Left ventricle myocardium inferior (tissue), 1 donor: ENCODE data around the gene CDH1. TPM values are rescaled to one million over a fixed set of nuclear protein-coding genes. Genes with fewer than 3 reads are reported as not detected.

Source experiments
- DNase-seq: peaks from one replicate; pipeline ENCODE4 v3.0.0-alpha.2; 2020
- H3K27ac ChIP-seq: fragments of 200-600 bp; replicated peaks from 2 replicates; pipeline ENCODE4 v1.8.0; 2021
- H3K27me3 ChIP-seq: fragments of 200-600 bp; 2 replicates; pipeline ENCODE4 v1.8.0; 2021; ENCODE audit warnings: low read depth
- H3K36me3 ChIP-seq: fragments of 200-600 bp; 2 replicates; pipeline ENCODE4 v1.8.0; 2021
- H3K4me1 ChIP-seq: fragments of 200-600 bp; 2 replicates; pipeline ENCODE4 v1.8.0; 2021
- H3K4me3 ChIP-seq: fragments of 200-600 bp; 2 replicates; pipeline ENCODE4 v1.8.0; 2021; ENCODE audit warnings: mild to moderate bottlenecking, moderate library complexity
- H3K9me3 ChIP-seq: fragments of 200-600 bp; replicated peaks from 2 replicates; pipeline ENCODE4 v1.8.0; 2021
- intact Hi-C: fragments of 100-400 bp; cut with micrococcal nuclease; formaldehyde crosslinking; loops from one replicate; pipeline ENCODE4 v1.11.0; 2022
- total RNA-seq: library from RNA; stranded (reverse); fragmentation: NEBNext Ultra II Directional; extraction: Animal tissue kit (Norgen Biotek cat#: 25700); gene quantifications from one replicate; pipeline ENCODE4 v1.2.1, GENCODE V29; 2021
- TF ChIP-seq, protein P1 (sequence below): fragments of 200-600 bp; IDR thresholded peaks from 2 replicates; pipeline ENCODE4 v1.8.0; 2021; ENCODE audit warnings: antibody characterized with exemption, mild to moderate bottlenecking, borderline replicate concordance
- donor health status: DM: no; HTN: yes; CAD: no; lungs with severe emphysema.

Gene CDH1
- total RNA-seq, 1 donor from 2014 or later, result 0.11 TPM

DNA sequence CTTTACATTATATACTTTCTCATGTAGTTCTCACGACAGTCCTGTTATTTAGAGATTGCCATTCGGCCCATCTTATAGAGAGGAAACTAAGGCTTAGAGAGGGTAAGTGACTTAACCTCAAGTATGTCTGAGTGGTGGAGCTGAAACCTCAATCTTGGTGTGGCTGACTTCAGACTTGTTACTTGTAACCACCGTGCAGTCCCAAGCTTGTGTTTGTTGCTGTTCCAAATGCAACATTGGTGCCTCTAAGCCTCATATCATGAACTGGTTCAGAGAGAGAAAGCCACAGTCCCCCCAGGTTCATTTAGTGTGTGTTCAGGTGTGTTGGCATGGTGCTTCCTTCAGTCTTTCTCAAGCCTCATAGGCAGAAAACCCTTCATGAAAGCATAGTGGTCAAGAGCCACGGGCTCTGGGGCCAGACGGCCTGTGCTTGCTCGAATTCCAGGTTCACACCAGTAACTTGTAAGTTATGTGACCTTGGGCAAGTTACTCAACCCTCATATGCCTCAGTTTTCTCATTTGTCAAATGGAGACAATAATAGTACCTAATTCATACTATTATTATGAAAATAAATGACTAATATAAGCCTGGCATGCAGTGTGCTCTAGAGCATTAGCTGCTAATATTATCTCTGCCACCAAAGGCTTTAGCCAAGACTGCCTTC is 39.9 kb downstream of the CDH1 start:
- Histone ChIP-seq H3K4me1 (no peaks in the 10 kb centered on the region), H3K4me3 (no peak overlapping the region), H3K27me3 (peaks cover 32% of the 10 kb centered on the region), H3K27ac (no peak overlapping the region), H3K9me3 (no peaks in the 10 kb centered on the region), H3K36me3 (no peaks in the 10 kb centered on the region)
- no peak for DNase-seq
- TF ChIP-seq, protein P1, sequence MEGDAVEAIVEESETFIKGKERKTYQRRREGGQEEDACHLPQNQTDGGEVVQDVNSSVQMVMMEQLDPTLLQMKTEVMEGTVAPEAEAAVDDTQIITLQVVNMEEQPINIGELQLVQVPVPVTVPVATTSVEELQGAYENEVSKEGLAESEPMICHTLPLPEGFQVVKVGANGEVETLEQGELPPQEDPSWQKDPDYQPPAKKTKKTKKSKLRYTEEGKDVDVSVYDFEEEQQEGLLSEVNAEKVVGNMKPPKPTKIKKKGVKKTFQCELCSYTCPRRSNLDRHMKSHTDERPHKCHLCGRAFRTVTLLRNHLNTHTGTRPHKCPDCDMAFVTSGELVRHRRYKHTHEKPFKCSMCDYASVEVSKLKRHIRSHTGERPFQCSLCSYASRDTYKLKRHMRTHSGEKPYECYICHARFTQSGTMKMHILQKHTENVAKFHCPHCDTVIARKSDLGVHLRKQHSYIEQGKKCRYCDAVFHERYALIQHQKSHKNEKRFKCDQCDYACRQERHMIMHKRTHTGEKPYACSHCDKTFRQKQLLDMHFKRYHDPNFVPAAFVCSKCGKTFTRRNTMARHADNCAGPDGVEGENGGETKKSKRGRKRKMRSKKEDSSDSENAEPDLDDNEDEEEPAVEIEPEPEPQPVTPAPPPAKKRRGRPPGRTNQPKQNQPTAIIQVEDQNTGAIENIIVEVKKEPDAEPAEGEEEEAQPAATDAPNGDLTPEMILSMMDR, result no peak
- intact Hi-C loops, result no loop called here

DNA sequence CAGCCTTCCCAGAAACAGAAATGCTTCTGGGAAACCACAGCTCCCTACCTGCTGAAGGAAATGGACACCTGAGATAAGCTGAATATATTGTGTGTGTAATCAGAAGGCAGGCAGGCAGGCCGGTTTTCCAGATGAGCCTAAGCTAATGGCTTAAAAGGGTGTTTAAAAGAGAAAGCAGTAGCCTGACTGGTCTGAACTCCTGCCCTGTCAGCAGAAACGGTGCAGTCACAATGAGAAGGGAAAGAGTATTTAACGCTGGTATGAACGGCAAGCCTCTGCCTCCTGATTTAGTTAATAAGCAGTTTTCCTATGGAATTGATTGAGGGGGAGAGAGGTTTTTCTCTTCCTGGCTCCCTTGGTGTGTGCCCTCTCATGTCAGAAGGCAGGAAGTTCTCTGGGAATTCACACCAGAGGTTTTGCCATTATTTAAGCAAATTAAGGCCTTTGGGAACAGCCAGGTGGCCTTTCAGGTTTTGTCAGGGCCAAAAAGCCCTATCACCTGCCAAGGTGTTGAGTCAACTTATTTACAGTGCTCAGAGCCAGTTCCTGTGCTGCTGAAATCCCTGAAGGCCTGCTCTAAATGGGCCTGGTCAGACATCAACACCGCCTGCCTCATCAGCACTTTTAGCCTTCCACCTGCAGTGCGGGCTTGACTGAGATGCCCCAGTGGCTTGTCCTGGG is 41.6 kb downstream of the CDH1 start:
- TF ChIP-seq, protein P1, result no peak
- peaks cover 26% of the 10 kb centered on the region for H3K27me3 ChIP-seq
- H3K27ac ChIP-seq, result no peak overlapping the region
- H3K4me1 ChIP-seq, result no peaks in the 10 kb centered on the region
- no peak for DNase-seq
- intact Hi-C loops, result no loop called here
- H3K4me3 ChIP-seq, result no peak overlapping the region
- no peaks in the 10 kb centered on the region for H3K9me3 ChIP-seq
- H3K36me3 ChIP-seq, result no peaks in the 10 kb centered on the region

DNA sequence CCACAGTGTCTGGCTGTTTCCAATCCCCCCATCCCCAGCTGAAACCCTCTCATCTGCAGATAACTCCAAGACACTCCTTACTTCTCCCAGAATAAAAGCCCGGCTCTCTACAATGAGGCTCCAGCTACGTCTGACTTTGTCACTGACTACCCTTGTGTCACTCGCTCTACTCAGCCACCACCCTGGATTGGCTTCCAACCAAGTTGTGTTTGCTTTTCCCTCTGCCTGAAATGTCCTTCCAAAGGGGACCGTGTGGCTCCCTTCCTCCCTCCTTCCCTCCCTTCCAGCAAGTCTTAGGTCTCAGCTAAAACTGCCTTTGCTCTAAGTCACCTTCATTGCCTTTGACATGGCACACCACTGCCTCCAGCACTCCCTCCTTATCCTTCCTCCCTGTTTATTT is 42.8 kb downstream of the CDH1 start:
- Histone ChIP-seq H3K27ac (no peak overlapping the region), H3K4me3 (no peak overlapping the region), H3K4me1 (no peaks in the 10 kb centered on the region), H3K36me3 (no peaks in the 10 kb centered on the region), H3K27me3 (peaks cover 31% of the 10 kb centered on the region), H3K9me3 (no peaks in the 10 kb centered on the region)
- DNase-seq, result no peak
- TF ChIP-seq, protein P1, result no peak
- intact Hi-C loops, result no loop called here

DNA sequence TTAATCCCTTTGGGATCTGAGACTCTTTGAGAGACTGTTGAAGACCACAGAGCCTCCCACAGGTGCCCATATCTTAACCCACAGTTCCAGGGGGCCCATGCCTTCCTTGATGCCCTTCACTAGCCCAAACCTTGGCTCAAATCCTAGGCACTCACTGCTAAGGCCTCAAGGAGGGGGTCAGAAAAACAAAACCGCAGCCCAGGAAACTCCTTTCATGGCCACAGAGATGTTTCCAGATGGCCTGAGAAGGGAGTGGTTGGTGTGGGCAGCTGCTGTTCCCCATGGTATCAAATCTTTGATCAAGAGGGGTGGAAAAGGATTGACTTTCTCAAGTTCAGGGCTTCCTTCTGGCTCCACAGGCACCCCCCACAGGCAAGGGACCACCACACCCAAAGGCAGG is 44.7 kb downstream of the CDH1 start:
- no peak for DNase-seq
- Histone ChIP-seq H3K4me1 (no peaks in the 10 kb centered on the region), H3K4me3 (no peak overlapping the region), H3K36me3 (no peaks in the 10 kb centered on the region), H3K9me3 (no peaks in the 10 kb centered on the region), H3K27ac (no peak overlapping the region), H3K27me3 (peaks cover 46% of the 10 kb centered on the region)
- intact Hi-C loops, result no loop called here
- TF ChIP-seq, protein P1, result no peak

DNA sequence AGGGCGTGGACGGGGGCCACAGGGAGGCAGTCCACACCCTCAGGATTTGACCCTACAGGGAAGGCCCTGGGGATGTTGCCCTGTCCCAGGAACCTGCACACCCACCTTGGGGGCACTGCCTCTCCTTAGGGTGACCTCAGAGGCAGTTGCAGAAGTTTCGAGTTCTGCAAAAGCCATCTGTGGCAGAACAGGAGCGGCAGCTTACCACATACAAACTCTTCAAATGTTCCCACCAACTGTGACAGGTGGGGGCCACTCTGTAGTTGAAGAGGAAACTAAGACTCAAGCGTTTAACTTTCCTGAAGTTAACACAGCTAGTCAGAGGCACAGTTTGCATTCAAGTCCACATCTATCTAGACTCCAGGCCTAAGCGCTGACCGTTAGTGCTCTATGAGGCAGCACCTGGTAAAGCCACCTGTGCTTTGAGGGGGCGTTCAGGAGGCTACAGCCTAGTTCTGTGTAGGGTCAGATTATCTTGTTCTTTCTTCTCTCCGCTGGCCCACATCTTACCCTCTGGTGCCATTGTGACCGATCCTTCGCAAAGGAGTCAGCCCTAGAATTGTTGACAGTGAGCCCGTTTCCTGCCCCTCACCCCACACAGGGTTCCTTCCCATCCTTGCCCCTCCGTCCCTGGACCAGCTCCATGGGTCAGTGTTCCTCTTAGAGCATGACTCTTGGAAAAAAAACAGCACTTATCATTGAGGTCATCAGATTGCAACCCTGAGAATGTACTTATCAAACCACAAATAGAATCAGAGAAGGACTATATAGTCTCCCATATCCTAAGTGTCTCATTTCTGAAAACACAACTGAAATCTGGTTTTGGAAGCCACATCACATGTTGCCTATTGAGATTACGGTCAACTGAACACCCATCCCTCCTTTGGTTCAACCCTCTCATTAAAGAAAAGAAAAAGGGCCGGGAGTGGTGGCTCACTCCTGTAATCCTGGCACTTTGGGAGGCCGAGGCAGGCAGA is 45.4 kb downstream of the CDH1 start:
- intact Hi-C loops, result no loop called here
- DNase-seq, result no peak
- TF ChIP-seq, protein P1, result no peak
- no peaks in the 10 kb centered on the region for H3K36me3 ChIP-seq
- no peak overlapping the region for H3K27ac ChIP-seq
- no peak overlapping the region for H3K4me3 ChIP-seq
- H3K27me3 ChIP-seq, result peaks cover 46% of the 10 kb centered on the region
- H3K9me3 ChIP-seq, result no peaks in the 10 kb centered on the region
- H3K4me1 ChIP-seq, result no peaks in the 10 kb centered on the region
